GM20431 (cell line): ENCODE results near the gene USP17L10.
"Not testable (repeated sequence)": the region's sequence is repeated elsewhere in the genome, so short reads cannot be mapped to it uniquely, and the experiment has no call there.

Experiments
- in situ Hi-C: fragments of 300-500 bp; cut with MseI, MboI; formaldehyde crosslinking; loops from one replicate; pipeline ENCODE4 v1.15.0; 2020; ENCODE audit warnings: low sequenced_read_pairs; ENCODE audit not compliant: unreplicated experiment

USP17L10 gene, protein sequence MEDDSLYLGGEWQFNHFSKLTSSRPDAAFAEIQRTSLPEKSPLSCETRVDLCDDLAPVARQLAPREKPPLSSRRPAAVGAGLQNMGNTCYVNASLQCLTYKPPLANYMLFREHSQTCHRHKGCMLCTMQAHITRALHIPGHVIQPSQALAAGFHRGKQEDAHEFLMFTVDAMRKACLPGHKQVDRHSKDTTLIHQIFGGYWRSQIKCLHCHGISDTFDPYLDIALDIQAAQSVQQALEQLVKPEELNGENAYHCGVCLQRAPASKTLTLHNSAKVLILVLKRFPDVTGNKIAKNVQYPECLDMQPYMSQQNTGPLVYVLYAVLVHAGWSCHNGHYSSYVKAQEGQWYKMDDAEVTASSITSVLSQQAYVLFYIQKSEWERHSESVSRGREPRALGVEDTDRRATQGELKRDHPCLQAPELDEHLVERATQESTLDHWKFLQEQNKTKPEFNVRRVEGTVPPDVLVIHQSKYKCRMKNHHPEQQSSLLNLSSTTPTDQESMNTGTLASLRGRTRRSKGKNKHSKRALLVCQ

DNA sequence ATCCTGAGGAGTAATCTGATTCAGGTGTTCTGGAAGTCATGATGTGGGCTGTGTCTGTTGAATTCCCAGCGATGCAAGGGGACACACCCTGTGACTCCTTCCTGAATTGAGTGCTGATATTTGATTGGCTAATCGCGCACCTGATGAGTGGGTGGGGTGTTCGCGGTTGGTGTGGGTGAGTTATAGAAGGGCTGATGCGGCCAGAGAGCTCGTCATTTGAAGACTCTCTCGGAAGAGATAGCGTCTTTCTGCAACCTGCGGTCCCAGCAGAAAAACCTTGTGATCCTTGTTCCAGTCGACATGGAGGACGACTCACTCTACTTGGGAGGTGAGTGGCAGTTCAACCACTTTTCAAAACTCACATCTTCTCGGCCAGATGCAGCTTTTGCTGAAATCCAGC is at the start of gene USP17L10:
Gene USP17L10, plus strand, starts transcription at position 301 of the 400 bp plus-strand sequence. Its CDS starts 0 bp downstream, at position 301.
- in situ Hi-C loops, result not testable (repeated sequence)

GRCh38 chr4:9165990-9166389 is 44.5 kb upstream of the USP17L10 start:
- in situ Hi-C loops, result not testable (repeated sequence)

- in situ Hi-C loops, result not testable (repeated sequence)
These were observed 40.5 kb upstream of the USP17L10 start, which contains the start of gene FAM90A26 for GRCh38 chr4:9169791-9170459. TSS of gene FAM90A26 (plus strand) at chr4:9170409. CDS start at chr4:9173173, 2,764 bp downstream.

DNA sequence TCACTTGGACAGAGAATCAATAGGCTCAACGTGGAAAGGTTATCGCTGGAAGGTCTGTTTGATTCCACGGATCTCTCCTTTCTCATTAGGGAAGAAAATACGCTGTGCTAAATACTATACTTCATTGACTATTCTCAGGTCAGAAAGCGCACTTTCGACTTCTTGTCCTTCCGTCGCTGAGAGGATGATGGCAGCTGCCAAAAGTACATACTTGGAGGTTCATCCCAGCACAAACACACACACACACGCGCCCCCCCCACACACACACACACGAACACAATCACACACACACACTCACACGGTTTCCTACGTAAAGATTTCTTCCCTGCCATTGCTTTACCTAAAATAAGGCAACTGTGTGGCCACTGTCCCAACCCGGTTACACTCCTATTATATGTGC is 4.2 kb downstream of the USP17L10 start:
- in situ Hi-C loops, result not testable (repeated sequence)

DNA sequence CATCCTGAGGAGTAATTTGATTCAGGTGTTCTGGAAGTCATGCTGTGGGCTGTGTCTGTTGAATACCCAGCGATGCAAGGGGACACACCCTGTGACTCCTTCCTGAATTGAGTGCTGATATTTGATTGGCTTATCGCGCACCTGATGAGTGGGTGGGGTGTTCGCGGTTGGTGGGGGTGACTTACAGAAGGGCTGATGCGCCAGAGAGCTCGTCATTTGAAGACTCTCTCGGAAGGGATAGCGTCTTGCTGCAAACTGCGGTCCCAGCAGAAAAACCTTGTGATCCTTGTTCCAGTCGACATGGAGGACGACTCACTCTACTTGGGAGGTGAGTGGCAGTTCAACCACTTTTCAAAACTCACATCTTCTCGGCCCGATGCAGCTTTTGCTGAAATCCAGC is 4.6 kb downstream of the USP17L10 start, which contains the start of gene USP17L11:
Gene USP17L11, plus strand, starts transcription at position 301 of the 400 bp plus-strand sequence. Its CDS starts 0 bp downstream, at position 301.
- in situ Hi-C loops, result not testable (repeated sequence)

DNA sequence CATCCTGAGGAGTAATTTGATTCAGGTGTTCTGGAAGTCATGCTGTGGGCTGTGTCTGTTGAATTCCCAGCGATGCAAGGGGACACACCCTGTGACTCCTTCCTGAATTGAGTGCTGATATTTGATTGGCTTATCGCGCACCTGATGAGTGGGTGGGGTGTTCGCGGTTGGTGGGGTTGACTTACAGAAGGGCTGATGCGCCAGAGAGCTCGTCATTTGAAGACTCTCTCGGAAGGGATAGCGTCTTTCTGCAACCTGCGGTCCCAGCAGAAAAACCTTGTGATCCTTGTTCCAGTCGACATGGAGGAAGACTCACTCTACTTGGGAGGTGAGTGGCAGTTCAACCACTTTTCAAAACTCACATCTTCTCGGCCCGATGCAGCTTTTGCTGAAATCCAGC is 9.4 kb downstream of the USP17L10 start, which contains the start of gene USP17L12:
Gene USP17L12, plus strand, starts transcription at position 301 of the 400 bp plus-strand sequence. Its CDS starts 0 bp downstream, at position 301.
- in situ Hi-C loops, result not testable (repeated sequence)

DNA sequence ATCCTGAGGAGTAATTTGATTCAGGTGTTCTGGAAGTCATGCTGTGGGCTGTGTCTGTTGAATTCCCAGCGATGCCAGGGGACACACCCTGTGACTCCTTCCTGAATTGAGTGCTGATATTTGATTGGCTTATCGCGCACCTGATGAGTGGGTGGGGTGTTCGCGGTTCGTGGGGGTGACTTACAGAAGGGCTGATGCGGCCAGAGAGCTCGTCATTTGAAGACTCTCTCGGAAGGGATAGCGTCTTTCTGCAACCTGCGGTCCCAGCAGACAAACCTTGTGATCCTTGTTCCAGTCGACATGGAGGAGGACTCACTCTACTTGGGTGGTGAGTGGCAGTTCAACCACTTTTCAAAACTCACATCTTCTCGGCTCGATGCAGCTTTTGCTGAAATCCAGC is 14.1 kb downstream of the USP17L10 start, which contains the start of gene USP17L13:
Gene USP17L13, plus strand, starts transcription at position 301 of the 400 bp plus-strand sequence. Its CDS starts 0 bp downstream, at position 301.
- in situ Hi-C loops, result not testable (repeated sequence)

- in situ Hi-C loops, result not testable (repeated sequence)
These were observed 19.8 kb downstream of the USP17L10 start for GRCh38 chr4:9230249-9230648.

DNA sequence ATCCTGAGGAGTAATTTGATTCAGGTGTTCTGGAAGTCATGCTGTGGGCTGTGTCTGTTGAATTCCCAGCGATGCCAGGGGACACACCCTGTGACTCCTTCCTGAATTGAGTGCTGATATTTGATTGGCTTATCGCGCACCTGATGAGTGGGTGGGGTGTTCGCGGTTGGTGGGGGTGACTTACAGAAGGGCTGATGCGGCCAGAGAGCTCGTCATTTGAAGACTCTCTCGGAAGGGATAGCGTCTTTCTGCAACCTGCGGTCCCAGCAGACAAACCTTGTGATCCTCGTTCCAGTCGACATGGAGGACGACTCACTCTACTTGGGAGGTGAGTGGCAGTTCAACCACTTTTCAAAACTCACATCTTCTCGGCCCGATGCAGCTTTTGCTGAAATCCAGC is 23.6 kb downstream of the USP17L10 start, which contains the start of gene USP17L15:
Gene USP17L15, plus strand, starts transcription at position 301 of the 400 bp plus-strand sequence. Its CDS starts 0 bp downstream, at position 301.
- in situ Hi-C loops, result not testable (repeated sequence)

DNA sequence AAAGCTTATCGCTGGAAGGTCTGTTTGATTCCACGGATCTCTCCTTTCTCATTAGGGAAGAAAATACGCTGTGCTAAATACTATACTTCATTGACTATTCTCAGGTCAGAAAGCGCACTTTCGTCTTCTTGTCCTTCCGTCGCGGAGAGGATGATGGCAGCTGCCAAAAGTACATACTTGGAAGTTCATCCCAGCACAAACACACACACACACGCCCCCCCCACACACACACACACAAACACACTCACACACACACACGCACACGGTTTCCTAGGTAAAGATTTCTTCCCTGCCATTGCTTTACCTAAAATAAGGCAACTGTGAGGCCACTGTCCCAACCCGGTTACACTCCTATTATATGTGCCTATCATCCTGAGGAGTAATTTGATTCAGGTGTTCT is 28.0 kb downstream of the USP17L10 start:
- in situ Hi-C loops, result not testable (repeated sequence)

- in situ Hi-C loops, result not testable (repeated sequence)
These were observed 33.1 kb downstream of the USP17L10 start, which contains the start of gene USP17L17 for GRCh38 chr4:9243579-9243978. TSS of gene USP17L17 (plus strand) at chr4:9243879. CDS start at chr4:9243879, 0 bp downstream.

- in situ Hi-C loops, result not testable (repeated sequence)
These were observed 37.7 kb downstream of the USP17L10 start, which contains the start of gene USP17L18 for GRCh38 chr4:9247953-9248680. TSS of gene USP17L18 (plus strand) at chr4:9248630. CDS start at chr4:9248630, 0 bp downstream.

DNA sequence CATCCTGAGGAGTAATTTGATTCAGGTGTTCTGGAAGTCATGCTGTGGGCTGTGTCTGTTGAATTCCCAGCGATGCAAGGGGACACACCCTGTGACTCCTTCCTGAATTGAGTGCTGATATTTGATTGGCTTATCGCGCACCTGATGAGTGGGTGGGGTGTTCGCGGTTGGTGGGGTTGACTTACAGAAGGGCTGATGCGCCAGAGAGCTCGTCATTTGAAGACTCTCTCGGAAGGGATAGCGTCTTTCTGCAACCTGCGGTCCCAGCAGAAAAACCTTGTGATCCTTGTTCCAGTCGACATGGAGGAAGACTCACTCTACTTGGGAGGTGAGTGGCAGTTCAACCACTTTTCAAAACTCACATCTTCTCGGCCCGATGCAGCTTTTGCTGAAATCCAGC is 42.6 kb downstream of the USP17L10 start, which contains the start of gene USP17L19:
Gene USP17L19, plus strand, starts transcription at position 301 of the 400 bp plus-strand sequence. Its CDS starts 0 bp downstream, at position 301.
- in situ Hi-C loops, result not testable (repeated sequence)

DNA sequence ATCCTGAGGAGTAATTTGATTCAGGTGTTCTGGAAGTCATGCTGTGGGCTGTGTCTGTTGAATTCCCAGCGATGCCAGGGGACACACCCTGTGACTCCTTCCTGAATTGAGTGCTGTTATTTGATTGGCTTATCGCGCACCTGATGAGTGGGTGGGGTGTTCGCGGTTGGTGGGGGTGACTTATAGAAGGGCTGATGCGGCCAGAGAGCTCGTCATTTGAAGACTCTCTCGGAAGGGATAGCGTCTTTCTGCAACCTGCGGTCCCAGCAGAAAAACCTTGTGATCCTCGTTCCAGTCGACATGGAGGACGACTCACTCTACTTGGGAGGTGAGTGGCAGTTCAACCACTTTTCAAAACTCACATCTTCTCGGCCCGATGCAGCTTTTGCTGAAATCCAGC is 47.4 kb downstream of the USP17L10 start, which contains the start of gene USP17L20:
Gene USP17L20, plus strand, starts transcription at position 301 of the 400 bp plus-strand sequence. Its CDS starts 0 bp downstream, at position 301.
- in situ Hi-C loops, result not testable (repeated sequence)
